Right atrium auricular region (tissue), 2 donors: ENCODE data around the gene ANKRD52. TPM values are rescaled to one million over a fixed set of nuclear protein-coding genes. Genes with fewer than 3 reads are reported as not detected.

Experiments used
- DNase-seq: peaks from one replicate; pipeline ENCODE4 v3.0.0-alpha.2; 2019; ENCODE audit warnings: low spot score
- H3K27ac ChIP-seq, 2 donors: fragments of 200-600 bp; sonication (generic); 1 replicate in 1 of 2; 2 replicates in 1 of 2; pipeline ENCODE4 v1.5.1; 2016 to 2019
- H3K27me3 ChIP-seq, 2 donors: fragments of 200-600 bp; sonication (generic); one replicate each; pipeline versions ENCODE4 v1.5.1 to v1.6.0; 2017 to 2019
- H3K36me3 ChIP-seq: fragments of 200-600 bp; sonication (generic); one replicate; pipeline ENCODE4 v1.5.1; 2016
- H3K4me1 ChIP-seq, 2 donors: fragments of 200-600 bp; sonication (generic); one replicate each; pipeline versions ENCODE4 v1.5.1 to v1.6.0; 2017 to 2019
- H3K4me3 ChIP-seq, 2 donors: fragments of 200-600 bp; sonication (generic); 1 replicate in 1 of 2; 2 replicates in 1 of 2; pipeline ENCODE4 v1.5.1; 2017 to 2019; ENCODE audit warnings: mild to moderate bottlenecking in 1 of 2, moderate library complexity in 1 of 2
- H3K9me3 ChIP-seq, 2 donors: fragments of 200-600 bp; sonication (generic); one replicate each; pipeline ENCODE4 v1.5.1; 2019
- total RNA-seq, 2 donors: library from RNA; depleted of rRNA; stranded (reverse); fragments of >200 nt; gene quantifications; one replicate each; pipeline ENCODE4 v1.1.0, GENCODE V29; 2016
- TF ChIP-seq, protein P1 (sequence below), 2 donors: fragments of 200-600 bp; sonication (generic); IDR thresholded peaks; one replicate each; pipeline ENCODE4 v1.5.1; 2019; ENCODE audit warnings: antibody characterized with exemption in 2 of 2

ANKRD52 gene
- total RNA-seq, 2 donors from 2014 or later = 12.4 to 22.1 TPM

DNA sequence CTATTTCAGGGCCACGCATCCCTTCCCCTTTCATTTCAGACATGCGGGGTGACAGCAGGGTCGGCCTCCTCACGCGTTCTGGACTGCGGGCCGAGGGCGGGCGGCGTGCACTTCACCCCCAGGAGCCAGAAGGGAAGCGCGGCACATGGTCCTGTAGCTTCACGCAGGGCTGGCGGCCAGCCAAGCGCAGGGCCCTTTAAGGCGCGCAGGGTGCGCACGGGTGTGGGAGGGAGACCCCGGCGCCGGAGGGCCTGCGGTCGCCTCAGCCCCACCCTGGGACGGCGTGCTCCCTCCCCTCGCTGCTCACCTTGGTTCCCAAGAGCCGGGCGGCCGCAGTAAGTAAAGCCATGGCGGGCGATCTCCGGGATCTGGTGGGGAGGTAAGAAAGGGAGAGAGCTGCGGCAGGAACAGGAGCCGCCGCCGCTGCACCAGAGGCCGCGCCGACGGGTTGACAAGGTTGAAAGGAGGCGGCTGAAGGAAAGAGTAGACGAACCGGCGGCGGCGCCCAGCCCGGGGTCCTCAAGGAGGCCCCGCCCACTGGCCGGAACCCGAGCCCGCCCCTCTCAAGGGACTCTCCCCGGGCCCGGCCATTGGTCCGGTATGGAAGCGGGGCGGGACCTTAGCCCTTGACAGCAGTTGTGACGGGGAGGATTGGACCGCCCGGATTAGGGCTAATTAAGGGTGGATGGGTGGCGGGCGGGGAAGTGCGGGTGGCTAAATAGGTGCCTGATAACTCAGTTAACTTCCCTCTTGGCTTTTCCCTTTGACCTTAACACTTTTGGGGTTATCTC lies 41.9 kb upstream of the ANKRD52 start, which contains the start of gene CS:
TSS of gene CS (minus strand) at position 478 of the 791 bp plus-strand sequence. CDS start at position 349, 129 bp downstream.
- Histone ChIP-seq H3K27me3 (no peaks in the 10 kb centered on the region), H3K36me3 (peaks cover 11% of the 10 kb centered on the region), H3K4me3 (peak within 1 kb of the TSS; percentile 65 to 90), H3K4me1 (peaks cover 0 to 54% of the 10 kb centered on the region in 2 donors), H3K9me3 (no peaks in the 10 kb centered on the region), H3K27ac (peak within 1 kb of the TSS; percentile 88 to 91)
- peak; percentile 99 for DNase-seq
- TF ChIP-seq, protein P1, sequence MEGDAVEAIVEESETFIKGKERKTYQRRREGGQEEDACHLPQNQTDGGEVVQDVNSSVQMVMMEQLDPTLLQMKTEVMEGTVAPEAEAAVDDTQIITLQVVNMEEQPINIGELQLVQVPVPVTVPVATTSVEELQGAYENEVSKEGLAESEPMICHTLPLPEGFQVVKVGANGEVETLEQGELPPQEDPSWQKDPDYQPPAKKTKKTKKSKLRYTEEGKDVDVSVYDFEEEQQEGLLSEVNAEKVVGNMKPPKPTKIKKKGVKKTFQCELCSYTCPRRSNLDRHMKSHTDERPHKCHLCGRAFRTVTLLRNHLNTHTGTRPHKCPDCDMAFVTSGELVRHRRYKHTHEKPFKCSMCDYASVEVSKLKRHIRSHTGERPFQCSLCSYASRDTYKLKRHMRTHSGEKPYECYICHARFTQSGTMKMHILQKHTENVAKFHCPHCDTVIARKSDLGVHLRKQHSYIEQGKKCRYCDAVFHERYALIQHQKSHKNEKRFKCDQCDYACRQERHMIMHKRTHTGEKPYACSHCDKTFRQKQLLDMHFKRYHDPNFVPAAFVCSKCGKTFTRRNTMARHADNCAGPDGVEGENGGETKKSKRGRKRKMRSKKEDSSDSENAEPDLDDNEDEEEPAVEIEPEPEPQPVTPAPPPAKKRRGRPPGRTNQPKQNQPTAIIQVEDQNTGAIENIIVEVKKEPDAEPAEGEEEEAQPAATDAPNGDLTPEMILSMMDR (IDR thresholded peaks at IDR 0.05) = no peak

DNA sequence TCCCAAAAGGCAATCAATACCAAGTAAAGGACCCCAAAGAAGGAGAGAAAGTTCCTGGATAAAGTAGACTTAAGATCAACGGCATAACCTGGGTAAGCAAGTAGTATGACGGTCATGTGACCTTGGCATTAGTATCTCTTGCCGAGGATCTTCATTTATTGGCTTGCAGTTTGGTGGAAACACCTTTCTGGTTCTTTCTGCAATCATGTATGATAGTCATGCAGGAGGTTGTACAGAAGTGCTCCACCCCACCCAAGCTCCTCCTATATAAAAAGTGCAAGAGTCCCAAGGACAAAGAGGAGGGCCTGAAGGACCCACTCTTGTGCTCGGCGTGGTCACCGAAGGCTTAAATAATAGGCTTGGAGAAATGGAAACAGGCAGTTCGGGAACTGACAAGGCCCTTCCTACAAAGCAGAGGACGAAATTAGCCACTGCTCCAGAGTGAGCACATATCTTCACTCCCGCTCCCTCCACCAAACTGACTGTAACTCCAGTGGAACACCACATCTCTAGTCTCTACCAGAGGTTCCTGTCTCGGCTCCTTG lies 41.2 kb upstream of the ANKRD52 start:
- H3K36me3 ChIP-seq = peaks cover 9% of the 10 kb centered on the region
- H3K9me3 ChIP-seq = no peaks in the 10 kb centered on the region
- peaks cover 0 to 54% of the 10 kb centered on the region in 2 donors for H3K4me1 ChIP-seq
- H3K27me3 ChIP-seq = no peaks in the 10 kb centered on the region
- peak overlapping the region; percentile 65 to 90 for H3K4me3 ChIP-seq
- peak; percentile 59 for DNase-seq
- peak overlapping the region; percentile 88 to 91 for H3K27ac ChIP-seq
- TF ChIP-seq, protein P1 (IDR thresholded peaks at IDR 0.05) = no peak

DNA sequence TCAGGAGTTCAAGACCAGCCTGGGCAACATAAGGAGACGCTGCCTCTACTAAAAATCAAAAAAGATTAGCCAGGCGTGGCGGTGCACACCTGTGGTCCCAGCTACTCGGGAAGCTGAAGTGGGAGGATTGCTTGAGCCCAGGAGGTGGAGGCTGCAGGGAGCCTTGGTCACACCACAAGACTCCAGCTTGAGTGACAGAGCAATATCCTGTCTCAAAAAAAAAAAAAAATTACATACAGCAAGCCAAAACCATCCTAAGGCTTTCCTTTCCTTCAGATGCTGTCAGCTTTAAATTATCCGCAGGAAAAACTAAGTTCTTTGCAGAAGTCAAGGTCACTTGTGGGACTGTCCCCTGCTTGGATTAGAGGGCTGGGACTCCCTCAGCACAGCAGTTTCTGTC lies 40.6 kb upstream of the ANKRD52 start:
- peak overlapping the region; percentile 65 to 90 for H3K4me3 ChIP-seq
- H3K36me3 ChIP-seq = peaks cover 9% of the 10 kb centered on the region
- no peaks in the 10 kb centered on the region for H3K27me3 ChIP-seq
- H3K4me1 ChIP-seq = peaks cover 0 to 58% of the 10 kb centered on the region in 2 donors
- H3K27ac ChIP-seq = peak overlapping the region; percentile 88 to 91
- TF ChIP-seq, protein P1 (IDR thresholded peaks at IDR 0.05) = no peak
- no peaks in the 10 kb centered on the region for H3K9me3 ChIP-seq
- no peak for DNase-seq

DNA sequence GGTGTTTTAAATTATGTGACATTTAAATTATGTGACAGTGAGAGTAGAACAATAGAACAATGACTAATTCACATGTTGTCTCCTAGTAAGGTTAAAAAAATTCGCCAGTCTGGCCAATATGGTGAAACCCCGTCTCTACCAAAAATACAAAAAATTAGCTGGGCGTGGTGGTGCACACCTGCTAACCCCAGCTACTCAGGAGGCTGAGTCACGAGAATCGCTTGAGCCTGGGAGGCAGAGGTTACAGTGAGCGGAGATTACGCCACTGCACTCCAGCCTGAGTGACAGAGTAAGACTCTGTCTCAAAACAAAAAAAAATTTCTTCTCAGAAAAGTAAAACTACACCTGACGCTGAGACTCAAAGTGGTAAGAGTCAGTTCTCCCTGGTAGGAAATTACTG lies 39.2 kb upstream of the ANKRD52 start:
- no peak for DNase-seq
- no peak overlapping the region for H3K4me3 ChIP-seq

DNA sequence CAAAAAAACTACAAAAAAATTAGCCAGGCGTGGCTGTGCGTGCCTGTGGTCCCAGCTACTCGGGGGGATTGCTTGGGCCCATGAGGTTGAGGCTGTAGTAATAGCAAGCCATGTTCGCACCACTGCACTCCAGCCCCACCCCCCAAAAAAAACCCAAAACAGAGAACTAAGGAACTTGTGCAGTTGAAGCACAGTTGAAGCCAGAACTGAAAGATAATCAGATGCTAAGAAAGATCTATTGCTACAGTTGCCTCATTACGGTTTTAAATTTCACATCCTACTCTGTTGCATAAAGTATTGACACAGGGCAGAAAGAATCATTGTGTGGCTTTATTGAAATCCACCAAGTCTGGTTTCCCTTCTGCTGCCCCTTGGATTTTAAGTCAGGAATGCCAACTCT lies 38.1 kb upstream of the ANKRD52 start:
- H3K36me3 ChIP-seq = peaks cover 13% of the 10 kb centered on the region
- TF ChIP-seq, protein P1 (IDR thresholded peaks at IDR 0.05) = no peak
- no peaks in the 10 kb centered on the region for H3K27me3 ChIP-seq
- no peak overlapping the region for H3K27ac ChIP-seq
- peaks cover 0 to 65% of the 10 kb centered on the region in 2 donors for H3K4me1 ChIP-seq
- no peak for DNase-seq
- no peak overlapping the region for H3K4me3 ChIP-seq
- H3K9me3 ChIP-seq = no peaks in the 10 kb centered on the region

More for the DNA sequence above, 39.2 kb upstream of the ANKRD52 start:
- H3K9me3 ChIP-seq = no peaks in the 10 kb centered on the region
- H3K36me3 ChIP-seq = peaks cover 9% of the 10 kb centered on the region
- no peak overlapping the region for H3K27ac ChIP-seq
- H3K27me3 ChIP-seq = no peaks in the 10 kb centered on the region
- peaks cover 0 to 69% of the 10 kb centered on the region in 2 donors for H3K4me1 ChIP-seq
- TF ChIP-seq, protein P1 (IDR thresholded peaks at IDR 0.05) = no peak
